ENCODE data around the gene SLC6A20.

DNA sequence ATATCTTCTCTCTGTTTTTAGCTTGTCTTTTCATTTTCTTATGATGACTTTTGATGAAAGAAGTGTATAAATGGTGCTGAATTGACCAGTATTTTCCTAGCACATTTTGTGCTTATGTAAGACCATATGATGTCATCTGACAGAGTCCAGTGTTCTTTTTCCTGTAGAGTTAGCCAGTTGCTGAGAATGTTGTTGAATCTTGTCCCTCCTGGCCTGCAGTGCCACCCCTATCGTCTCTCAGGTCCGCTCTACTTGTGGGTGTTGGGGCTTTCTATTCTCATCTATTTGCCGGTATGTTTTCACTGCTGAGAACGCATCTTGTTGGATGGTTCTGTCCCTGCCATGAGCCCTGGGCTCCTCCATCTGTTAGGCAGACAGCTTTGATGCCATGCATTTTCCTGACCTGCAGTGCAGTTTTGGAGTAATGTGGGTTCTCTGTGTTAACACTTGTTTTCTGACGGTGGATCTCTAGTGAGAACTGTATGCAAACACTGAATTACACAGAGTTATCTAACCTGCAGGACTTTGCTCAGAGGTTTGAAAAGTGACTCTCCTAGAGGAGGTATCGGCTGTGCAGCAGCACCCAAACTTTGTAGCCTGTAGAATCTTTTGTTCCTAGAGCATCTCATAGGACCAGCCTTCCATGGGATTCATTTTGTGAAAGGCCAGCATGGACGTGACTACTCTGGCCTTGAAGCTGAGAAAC, 44.6 kb downstream of the SLC6A20 start:
- TF ChIP-seq, protein P1, sequence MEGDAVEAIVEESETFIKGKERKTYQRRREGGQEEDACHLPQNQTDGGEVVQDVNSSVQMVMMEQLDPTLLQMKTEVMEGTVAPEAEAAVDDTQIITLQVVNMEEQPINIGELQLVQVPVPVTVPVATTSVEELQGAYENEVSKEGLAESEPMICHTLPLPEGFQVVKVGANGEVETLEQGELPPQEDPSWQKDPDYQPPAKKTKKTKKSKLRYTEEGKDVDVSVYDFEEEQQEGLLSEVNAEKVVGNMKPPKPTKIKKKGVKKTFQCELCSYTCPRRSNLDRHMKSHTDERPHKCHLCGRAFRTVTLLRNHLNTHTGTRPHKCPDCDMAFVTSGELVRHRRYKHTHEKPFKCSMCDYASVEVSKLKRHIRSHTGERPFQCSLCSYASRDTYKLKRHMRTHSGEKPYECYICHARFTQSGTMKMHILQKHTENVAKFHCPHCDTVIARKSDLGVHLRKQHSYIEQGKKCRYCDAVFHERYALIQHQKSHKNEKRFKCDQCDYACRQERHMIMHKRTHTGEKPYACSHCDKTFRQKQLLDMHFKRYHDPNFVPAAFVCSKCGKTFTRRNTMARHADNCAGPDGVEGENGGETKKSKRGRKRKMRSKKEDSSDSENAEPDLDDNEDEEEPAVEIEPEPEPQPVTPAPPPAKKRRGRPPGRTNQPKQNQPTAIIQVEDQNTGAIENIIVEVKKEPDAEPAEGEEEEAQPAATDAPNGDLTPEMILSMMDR (IDR thresholded peaks at IDR 0.05): no peak
- TF ChIP-seq POLR2A (IDR thresholded peaks at IDR 0.05) (no peak), EP300 (IDR thresholded peaks at IDR 0.05) (no peak)

Measured in ovary (tissue), 3 donors.